Body of pancreas (tissue), 4 donors: Measurements from ENCODE around the gene IER3IP1.
"Not testable (repeated sequence)": the region's sequence is repeated elsewhere in the genome, so short reads cannot be mapped to it uniquely, and the experiment has no call there.

ENCODE experiments used
- POLR2A ChIP-seq, 3 donors: fragments of 450-650 bp; IDR thresholded peaks; one replicate each; pipeline ENCODE4 v1.6.1; 2016; ENCODE audit warnings: antibody characterized with exemption in 3 of 3, mild to moderate bottlenecking in 2 of 3
- TF ChIP-seq, protein P1 (sequence below), 7 experiments: fragments of 450-650 bp in 4 of 7; fragments of 200-600 bp in 3 of 7; sonication (generic) in 3 of 7; IDR thresholded peaks; one replicate each; pipeline ENCODE4 v1.5.1; 2016 to 2019; ENCODE audit warnings: antibody characterized with exemption in 7 of 7

- TF ChIP-seq, protein P1, sequence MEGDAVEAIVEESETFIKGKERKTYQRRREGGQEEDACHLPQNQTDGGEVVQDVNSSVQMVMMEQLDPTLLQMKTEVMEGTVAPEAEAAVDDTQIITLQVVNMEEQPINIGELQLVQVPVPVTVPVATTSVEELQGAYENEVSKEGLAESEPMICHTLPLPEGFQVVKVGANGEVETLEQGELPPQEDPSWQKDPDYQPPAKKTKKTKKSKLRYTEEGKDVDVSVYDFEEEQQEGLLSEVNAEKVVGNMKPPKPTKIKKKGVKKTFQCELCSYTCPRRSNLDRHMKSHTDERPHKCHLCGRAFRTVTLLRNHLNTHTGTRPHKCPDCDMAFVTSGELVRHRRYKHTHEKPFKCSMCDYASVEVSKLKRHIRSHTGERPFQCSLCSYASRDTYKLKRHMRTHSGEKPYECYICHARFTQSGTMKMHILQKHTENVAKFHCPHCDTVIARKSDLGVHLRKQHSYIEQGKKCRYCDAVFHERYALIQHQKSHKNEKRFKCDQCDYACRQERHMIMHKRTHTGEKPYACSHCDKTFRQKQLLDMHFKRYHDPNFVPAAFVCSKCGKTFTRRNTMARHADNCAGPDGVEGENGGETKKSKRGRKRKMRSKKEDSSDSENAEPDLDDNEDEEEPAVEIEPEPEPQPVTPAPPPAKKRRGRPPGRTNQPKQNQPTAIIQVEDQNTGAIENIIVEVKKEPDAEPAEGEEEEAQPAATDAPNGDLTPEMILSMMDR (IDR thresholded peaks at IDR 0.05): not testable (repeated sequence)
- not testable (repeated sequence) for TF ChIP-seq POLR2A (IDR thresholded peaks at IDR 0.05)
These were observed 6.0 kb upstream of the IER3IP1 start for GRCh38 chr18:47182156-47182555.
